Lower leg skin (tissue), 4 donors: ENCODE results near the gene NEK11. TPM values are rescaled to one million over a fixed set of nuclear protein-coding genes. Genes with fewer than 3 reads are reported as not detected.

Experiments used
- DNase-seq, 2 donors: peaks; one replicate each; pipeline ENCODE4 v3.0.0-alpha.2; 2019; ENCODE audit warnings: low spot score in 2 of 2
- H3K4me3 ChIP-seq: fragments of 200-600 bp; sonication (generic); 2 replicates; pipeline ENCODE4 v1.5.1; 2017; ENCODE audit warnings: mild to moderate bottlenecking, low read depth; ENCODE audit not compliant: poor library complexity, severe bottlenecking
- POLR2A ChIP-seq, 2 donors: fragments of 450-650 bp; IDR thresholded peaks; one replicate each; pipeline ENCODE4 v1.6.1; 2016 to 2017; ENCODE audit warnings: antibody characterized with exemption in 2 of 2, mild to moderate bottlenecking in 1 of 2, moderate library complexity in 1 of 2
- WGBS, 2 donors: methylation state at CpG; one replicate each; pipeline ENCODE4 v1.1.5; 2018; 5-methylcytosine and 5-hydroxymethylcytosine counted together
- intact Hi-C: fragments of 100-400 bp; cut with DNase I; formaldehyde crosslinking; loops from one replicate; pipeline ENCODE4 v1.15.0; 2023; ENCODE audit warnings: low total_unique reads
- total RNA-seq, 4 donors: library from RNA; depleted of rRNA; stranded (reverse); fragments of >200 nt; gene quantifications; one replicate each; pipeline ENCODE4 v1.1.0, GENCODE V29; 2016
- TF ChIP-seq, protein P1 (sequence below), 3 donors: fragments of 450-650 bp; IDR thresholded peaks; one replicate each; pipeline ENCODE4 v1.5.1; 2016; ENCODE audit warnings: antibody characterized with exemption in 3 of 3, mild to moderate bottlenecking in 3 of 3, moderate library complexity in 2 of 3

The NEK11 gene
- total RNA-seq, 4 donors from 2014 or later: 3.3 to 17.3 (median 6.6) TPM

DNA sequence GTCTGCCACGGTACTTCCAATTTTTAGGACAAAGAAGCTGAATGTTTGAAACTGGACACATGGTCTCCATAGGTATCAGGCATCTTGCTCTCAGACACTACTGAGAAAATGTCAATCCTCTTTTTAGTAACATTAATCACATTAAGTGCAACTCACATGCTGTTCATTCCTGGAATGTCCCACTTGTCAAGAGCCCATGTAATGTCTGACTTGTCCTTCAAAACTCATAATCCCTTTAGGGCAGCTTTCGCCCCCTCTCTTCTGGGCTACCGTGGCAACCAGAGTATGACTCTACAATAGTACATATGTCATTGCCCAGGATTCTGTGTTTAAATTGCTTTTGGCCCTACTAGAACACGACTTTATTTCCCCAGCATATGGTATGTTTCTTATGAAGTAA, 367.2 kb downstream of the NEK11 start:
- no peak for DNase-seq
- WGBS, 2 donors: 62 to 78% methylated on average over 4 of the region's 4 CpGs
- no peak for TF ChIP-seq POLR2A (IDR thresholded peaks at IDR 0.05)
- TF ChIP-seq, protein P1, sequence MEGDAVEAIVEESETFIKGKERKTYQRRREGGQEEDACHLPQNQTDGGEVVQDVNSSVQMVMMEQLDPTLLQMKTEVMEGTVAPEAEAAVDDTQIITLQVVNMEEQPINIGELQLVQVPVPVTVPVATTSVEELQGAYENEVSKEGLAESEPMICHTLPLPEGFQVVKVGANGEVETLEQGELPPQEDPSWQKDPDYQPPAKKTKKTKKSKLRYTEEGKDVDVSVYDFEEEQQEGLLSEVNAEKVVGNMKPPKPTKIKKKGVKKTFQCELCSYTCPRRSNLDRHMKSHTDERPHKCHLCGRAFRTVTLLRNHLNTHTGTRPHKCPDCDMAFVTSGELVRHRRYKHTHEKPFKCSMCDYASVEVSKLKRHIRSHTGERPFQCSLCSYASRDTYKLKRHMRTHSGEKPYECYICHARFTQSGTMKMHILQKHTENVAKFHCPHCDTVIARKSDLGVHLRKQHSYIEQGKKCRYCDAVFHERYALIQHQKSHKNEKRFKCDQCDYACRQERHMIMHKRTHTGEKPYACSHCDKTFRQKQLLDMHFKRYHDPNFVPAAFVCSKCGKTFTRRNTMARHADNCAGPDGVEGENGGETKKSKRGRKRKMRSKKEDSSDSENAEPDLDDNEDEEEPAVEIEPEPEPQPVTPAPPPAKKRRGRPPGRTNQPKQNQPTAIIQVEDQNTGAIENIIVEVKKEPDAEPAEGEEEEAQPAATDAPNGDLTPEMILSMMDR (IDR thresholded peaks at IDR 0.05): no peak
- no peak overlapping the region for H3K4me3 ChIP-seq
- intact Hi-C loops: no loop called here

DNA sequence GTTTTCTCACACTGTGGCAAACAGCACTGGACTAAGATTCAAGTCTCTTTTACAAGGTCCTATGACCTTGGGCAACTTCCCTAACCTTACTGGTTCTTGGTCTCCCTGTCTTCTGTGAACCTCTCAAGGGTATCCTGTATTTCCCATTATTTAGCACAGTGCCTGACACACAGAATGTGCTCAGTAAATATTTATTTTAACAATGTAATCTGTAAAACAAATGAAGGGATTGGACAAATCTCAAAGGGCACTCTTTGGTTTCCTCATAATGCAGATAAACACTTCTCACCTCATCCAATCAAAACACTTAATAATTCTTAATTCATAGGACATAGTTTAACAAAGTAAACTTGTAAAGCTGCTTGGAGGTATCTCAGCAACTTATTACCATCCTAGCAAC, 367.7 kb downstream of the NEK11 start:
- intact Hi-C loops: no loop called here
- TF ChIP-seq, protein P1 (IDR thresholded peaks at IDR 0.05): no peak
- no peak for TF ChIP-seq POLR2A (IDR thresholded peaks at IDR 0.05)
- no peak overlapping the region for H3K4me3 ChIP-seq
- DNase-seq: no peak

DNA sequence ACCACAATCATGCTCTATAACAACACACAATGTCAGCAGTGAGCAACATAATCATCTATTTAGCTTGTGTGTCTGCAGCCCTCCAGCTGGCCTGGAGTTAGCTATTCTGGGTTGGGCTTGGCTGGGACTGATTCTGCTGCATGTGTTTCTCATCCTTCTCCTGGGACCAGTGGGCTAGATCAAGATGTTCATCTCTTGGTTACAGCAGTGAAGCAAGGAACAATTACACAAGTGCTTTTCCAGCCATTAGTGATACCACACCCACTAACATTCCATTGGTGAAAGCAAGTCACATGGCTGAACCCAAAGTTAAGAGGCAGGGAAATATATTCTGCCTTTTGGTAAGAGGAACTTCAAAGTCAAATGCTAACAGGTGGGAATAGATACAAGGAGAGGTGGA, 369.5 kb downstream of the NEK11 start:
- H3K4me3 ChIP-seq: no peak overlapping the region
- intact Hi-C loops: no loop called here
- DNase-seq: peak in 1 of 2 donors; percentile 63
- TF ChIP-seq, protein P1 (IDR thresholded peaks at IDR 0.05): no peak
- TF ChIP-seq POLR2A (IDR thresholded peaks at IDR 0.05): no peak

DNA sequence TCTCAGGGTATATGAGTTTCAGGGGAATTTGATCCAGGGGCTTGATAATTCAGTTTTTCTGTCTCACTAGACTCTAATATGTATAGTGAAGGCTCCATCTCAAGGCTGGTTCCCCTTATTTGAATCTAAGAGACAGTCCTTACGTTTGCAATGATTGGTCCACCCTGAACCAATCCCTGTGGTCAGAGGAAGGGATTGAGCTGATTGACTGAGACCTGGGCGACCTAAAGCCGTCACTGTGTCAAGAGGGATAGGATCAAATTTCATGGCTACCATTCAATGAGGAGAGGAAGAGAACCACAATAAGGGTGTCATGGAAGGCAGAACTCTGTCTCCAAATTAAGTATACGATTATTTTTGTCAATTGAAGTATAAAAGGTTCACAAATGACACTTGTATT, 371.2 kb downstream of the NEK11 start:
- no peak for TF ChIP-seq POLR2A (IDR thresholded peaks at IDR 0.05)
- intact Hi-C loops: no loop called here
- no peak overlapping the region for H3K4me3 ChIP-seq
- DNase-seq: no peak
- 83 to 85% methylated on average over 4 of the region's 4 CpGs for WGBS, 2 donors

Other genes with a start within 250 kb of the NEK11 start
- gene ATP2C1, start 132.8 kb upstream of the NEK11 start, total RNA-seq: 10 to 100 TPM; 53.0 to 63.7 (median 60.2) TPM
- gene ASTE1, start 52 bp upstream of the NEK11 start, total RNA-seq: 1 to 10 TPM; 5.0 to 9.0 (median 7.6) TPM